ENCODE measurements around the gene C3orf18. TPM values are rescaled to one million over a fixed set of nuclear protein-coding genes. Genes with fewer than 3 reads are reported as not detected.

C3orf18 gene
- total RNA-seq, 1 experiment from 2014 or later: 7.1 TPM

DNA sequence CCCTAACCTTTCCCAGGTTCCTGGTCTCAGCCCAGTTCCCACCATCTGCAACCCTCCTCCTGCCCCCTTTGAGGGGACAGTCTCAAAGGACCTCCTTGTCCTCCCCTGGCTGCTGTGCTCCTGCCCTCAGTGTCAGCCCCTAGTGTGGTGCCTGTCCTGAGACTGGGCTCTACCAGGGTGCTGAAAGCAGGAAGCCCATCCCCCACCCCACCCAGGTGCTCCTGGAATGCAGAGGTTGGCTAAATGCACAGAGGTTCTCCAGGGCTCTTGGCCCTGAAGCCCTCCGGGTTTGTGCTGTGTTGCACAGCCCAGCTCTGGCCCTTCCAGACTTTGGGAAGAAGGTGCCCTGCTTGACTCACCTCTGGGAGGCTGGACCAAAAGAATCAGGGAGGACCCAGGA is 21.8 kb downstream of the C3orf18 start:
- Histone ChIP-seq H3K23ac (ENCODE audit: insufficient read length, low read depth, low read length) (no peak overlapping the region), H2BK5ac (ENCODE audit: insufficient read length, low read length) (no peak overlapping the region), H4K5ac (ENCODE audit: insufficient read length, low read depth, low read length) (no peak overlapping the region), H3K79me2 (ENCODE audit: insufficient read depth, low read length) (no peaks in the 10 kb centered on the region), H3K79me1 (ENCODE audit: insufficient read depth, low read depth, low read length, poor library complexity, severe bottlenecking) (no peaks in the 10 kb centered on the region), H2BK15ac (ENCODE audit: low read depth, low read length) (no peak overlapping the region), H3K9me3 (ENCODE audit: control insufficient read depth, low read depth, low read length) (no peaks in the 10 kb centered on the region), H2BK20ac (ENCODE audit: low read depth, low read length, poor library complexity, severe bottlenecking) (no peak overlapping the region), H3K23me2 (ENCODE audit: insufficient read length, low read depth, low read length, poor library complexity, severe bottlenecking) (no peaks in the 10 kb centered on the region), H2AK5ac (ENCODE audit: insufficient read length, low read length) (no peak overlapping the region), H4K8ac (replicated peaks; ENCODE audit: insufficient read length, low read depth, low read length) (no peak overlapping the region), H3K27ac (ENCODE audit: insufficient read length, low read depth, low read length) (no peak overlapping the region), H3K56ac (ENCODE audit: insufficient read length, low read depth, low read length) (no peak overlapping the region), H3K14ac (ENCODE audit: insufficient read depth, low read length) (no peak overlapping the region; the same call in 1 of the 2 replicates), H2BK120ac (ENCODE audit: low read depth, low read length, poor library complexity, severe bottlenecking) (no peak overlapping the region), H3T11ph (ENCODE audit: low read length) (no peak overlapping the region), H3K4me2 (ENCODE audit: insufficient read depth, insufficient read length, low read length) (no peak overlapping the region), H4K91ac (ENCODE audit: insufficient read length, low read depth, low read length) (no peak overlapping the region), H3K9ac (ENCODE audit: extremely low read depth, insufficient read length, low read length) (no peak overlapping the region), H3K4ac (ENCODE audit: low read depth, low read length) (no peak overlapping the region), H3K18ac (ENCODE audit: insufficient read length, low read depth, low read length) (no peak overlapping the region), H2AFZ (ENCODE audit: low read length) (no peak overlapping the region), H4K20me1 (ENCODE audit: control insufficient read depth, insufficient read depth, insufficient read length) (no peaks in the 10 kb centered on the region), H2BK12ac (ENCODE audit: insufficient read length, low read depth, low read length) (no peak overlapping the region), H3K27me3 (ENCODE audit: insufficient read depth, low read length) (no peaks in the 10 kb centered on the region), H3K4me1 (ENCODE audit: insufficient read depth, low read length) (no peaks in the 10 kb centered on the region)
- WGBS (ENCODE audit: extremely low coverage, insufficient read length, low lambda C conversion rate): no CpG with 5 or more reads among the region's 1 CpG
- H3K36me3 Mint-ChIP-seq (ENCODE audit: insufficient read depth in 1 of 3, low read depth in 3 of 3): no peaks in the 10 kb centered on the region
- TF ChIP-seq, protein P1, sequence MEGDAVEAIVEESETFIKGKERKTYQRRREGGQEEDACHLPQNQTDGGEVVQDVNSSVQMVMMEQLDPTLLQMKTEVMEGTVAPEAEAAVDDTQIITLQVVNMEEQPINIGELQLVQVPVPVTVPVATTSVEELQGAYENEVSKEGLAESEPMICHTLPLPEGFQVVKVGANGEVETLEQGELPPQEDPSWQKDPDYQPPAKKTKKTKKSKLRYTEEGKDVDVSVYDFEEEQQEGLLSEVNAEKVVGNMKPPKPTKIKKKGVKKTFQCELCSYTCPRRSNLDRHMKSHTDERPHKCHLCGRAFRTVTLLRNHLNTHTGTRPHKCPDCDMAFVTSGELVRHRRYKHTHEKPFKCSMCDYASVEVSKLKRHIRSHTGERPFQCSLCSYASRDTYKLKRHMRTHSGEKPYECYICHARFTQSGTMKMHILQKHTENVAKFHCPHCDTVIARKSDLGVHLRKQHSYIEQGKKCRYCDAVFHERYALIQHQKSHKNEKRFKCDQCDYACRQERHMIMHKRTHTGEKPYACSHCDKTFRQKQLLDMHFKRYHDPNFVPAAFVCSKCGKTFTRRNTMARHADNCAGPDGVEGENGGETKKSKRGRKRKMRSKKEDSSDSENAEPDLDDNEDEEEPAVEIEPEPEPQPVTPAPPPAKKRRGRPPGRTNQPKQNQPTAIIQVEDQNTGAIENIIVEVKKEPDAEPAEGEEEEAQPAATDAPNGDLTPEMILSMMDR (conservative IDR thresholded peaks at IDR 0.05): no peak
- DNase-seq: peak; percentile 61
- H3K9me3 Mint-ChIP-seq: no peaks in the 10 kb centered on the region
- H3K4me1 Mint-ChIP-seq: peaks cover 26 to 35% of the 10 kb centered on the region in 2 experiments
- H3K27me3 Mint-ChIP-seq (ENCODE audit: low read depth): peaks cover 3% of the 10 kb centered on the region; the same call in 1 of the 2 replicates
- no peak overlapping the region for H3K27ac Mint-ChIP-seq
- H3K4me3 Mint-ChIP-seq: no peak overlapping the region

All from H9 (cell line).